ENCODE results near the gene DZANK1.
"Not testable (repeated sequence)": the region's sequence is repeated elsewhere in the genome, so short reads cannot be mapped to it uniquely, and the experiment has no call there.

DZANK1 gene

GRCh38 chr20:18375551-18375950, 91.3 kb downstream of the DZANK1 start:
- DNase-seq = not testable (repeated sequence)

DNA sequence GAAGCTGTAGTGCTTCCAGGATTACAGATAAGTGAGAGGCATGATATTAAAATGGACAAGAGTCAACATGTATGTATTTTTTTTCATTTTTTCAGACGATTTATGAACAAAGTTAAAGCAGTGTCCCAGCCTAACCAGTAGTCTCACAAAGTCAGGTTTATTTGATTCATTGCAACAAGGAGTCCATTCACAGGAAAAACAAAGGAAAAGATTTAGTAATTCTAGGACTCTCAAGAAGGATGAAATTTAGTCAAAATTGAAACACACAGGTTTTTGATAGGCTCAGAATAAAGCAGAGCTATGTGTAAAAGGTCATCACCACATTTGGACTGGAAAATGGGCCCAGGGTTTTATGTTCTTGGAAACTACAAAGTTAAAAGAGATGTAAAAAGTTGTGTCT, 94.5 kb downstream of the DZANK1 start:
- no peak for DNase-seq

DNA sequence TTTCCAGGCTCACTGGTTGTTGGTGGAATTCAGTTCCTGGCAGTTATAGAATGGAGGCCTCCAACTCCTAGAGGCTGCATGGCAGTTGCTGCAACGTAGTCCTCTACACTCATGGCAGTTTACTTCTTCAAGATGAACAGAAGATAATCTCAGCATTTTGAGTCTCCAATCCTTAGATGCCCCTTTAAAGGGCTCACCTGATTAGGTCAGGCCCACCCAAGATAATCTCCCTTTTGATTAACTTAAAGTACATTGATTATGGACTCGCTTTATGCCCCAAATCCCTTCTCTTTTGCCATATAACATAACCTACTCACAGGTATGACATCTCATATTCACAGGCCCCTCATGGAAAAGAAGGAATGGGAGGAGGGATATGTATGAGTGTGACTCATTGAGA, 102.1 kb downstream of the DZANK1 start:
- DNase-seq = no peak

DNA sequence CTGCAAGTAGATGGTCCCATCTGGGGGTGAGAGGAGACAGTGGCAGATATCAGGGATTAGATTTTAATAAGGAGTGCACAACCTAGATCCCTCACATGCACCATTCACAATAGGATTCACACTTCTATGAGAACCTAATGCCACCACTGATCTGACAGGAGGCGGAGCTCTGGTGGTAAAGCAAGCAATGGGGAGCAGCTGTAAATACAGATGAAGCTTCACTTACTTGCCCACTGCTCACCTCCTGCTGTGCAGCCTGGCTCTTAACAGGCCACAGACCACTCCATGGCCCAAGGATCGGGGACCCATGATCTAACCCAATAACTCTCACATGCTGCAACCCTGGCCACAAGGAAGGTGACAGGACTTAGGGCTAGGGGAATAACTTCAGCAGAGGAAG, 103.1 kb downstream of the DZANK1 start:
- DNase-seq = no peak

DNA sequence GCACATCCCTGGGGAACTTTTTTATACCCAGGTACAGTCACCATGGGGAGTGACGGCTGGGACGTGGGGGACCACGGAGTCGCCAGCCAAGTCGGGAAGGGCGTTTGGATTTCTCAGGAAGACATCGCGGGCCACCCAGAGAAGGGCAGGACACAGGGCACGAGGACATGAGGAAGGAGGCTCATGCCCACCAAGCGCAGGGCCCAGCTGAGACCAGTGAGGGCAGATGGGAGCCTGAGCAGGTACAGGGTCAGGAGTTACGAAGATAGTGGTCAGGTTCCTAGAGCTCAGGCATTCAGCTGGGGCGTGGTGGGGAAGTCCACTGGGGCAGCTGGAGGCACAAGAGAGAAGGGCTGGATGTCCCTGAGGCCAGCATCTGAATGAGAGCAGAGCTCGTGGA, 103.9 kb downstream of the DZANK1 start:
- DNase-seq = no peak

DNA sequence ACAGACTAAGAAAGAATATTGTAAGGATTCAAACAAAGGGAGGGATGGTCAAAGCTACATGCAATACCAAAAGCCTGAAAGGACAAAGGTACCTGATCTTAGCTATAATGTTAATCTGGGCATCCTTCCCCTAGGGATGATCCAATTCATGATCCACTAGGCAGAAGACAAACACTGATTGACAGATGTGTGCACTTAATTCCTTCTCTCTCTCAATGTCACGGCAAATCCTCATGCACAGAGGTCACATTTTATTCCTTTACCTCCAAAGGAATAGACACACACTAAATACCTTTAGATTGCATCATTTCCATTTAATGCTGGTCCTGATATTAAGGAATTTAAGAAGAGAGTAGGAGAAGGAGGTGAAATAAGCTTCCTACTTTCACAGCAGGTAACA, 105.2 kb downstream of the DZANK1 start:
- DNase-seq = no peak

DNA sequence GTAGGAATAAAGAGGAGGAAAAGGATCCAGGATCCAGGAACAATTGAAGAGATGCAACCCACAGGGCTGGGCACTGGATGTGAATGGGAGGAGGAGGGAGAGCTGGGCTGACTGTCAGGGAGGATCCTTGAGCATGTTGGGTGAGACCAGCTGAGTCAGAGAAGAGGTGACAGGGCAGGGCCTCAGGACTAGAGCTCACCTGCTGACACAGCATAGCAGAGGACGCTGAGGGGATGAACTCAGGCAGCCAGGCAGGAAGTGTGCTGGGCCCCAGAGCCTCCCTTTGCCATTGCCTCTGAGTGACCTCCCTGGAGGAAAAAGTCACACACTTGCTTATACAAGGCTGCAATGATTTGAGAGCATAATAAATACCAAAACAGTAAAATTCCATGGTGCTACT, 106.2 kb downstream of the DZANK1 start:
- DNase-seq = no peak

- DNase-seq = no peak
Measured at GRCh38 chr20:18359854-18360253, 107.0 kb downstream of the DZANK1 start.

GRCh38 chr20:18349749-18350148, 117.1 kb downstream of the DZANK1 start:
- DNase-seq = not testable (repeated sequence)
